Kidney (tissue), 14 donors: Measurements from ENCODE around the gene ICA1. TPM values are rescaled to one million over a fixed set of nuclear protein-coding genes. Genes with fewer than 3 reads are reported as not detected.

Source experiments
- DNase-seq, 5 donors: peaks; one replicate each; pipeline ENCODE4 v3.0.0-alpha.2; 2013 to 2020
- FAIRE-seq: peaks from 2 replicates; lab custom pipeline; 2012; peaks lifted over from hg19 to GRCh38; lab: Jason Lieb, UNC
- H3K27ac ChIP-seq, 2 donors: one replicate each; pipeline ENCODE4 v1.7.0; 2013; ENCODE audit warnings: low read depth in 2 of 2, low read length in 2 of 2, inconsistent platforms in 1 of 2
- H3K27me3 ChIP-seq: one replicate; pipeline ENCODE4 v1.7.1; 2013; ENCODE audit warnings: low read length, inconsistent platforms; ENCODE audit not compliant: control insufficient read depth, insufficient read depth
- H3K36me3 ChIP-seq, 3 donors: one replicate each; pipeline versions ENCODE4 v1.7.0 to v1.7.1; 2013; ENCODE audit warnings: low read length in 3 of 3, control low read depth in 1 of 3, inconsistent platforms in 1 of 3; ENCODE audit not compliant: insufficient read depth in 3 of 3, control insufficient read depth in 2 of 3
- H3K4me1 ChIP-seq, 3 donors: one replicate each; pipeline versions ENCODE4 v1.7.0 to v1.7.1; 2013; ENCODE audit warnings: low read length in 3 of 3, inconsistent platforms in 1 of 3, low read depth in 1 of 3; ENCODE audit not compliant: control insufficient read depth in 2 of 3, insufficient read depth in 2 of 3
- H3K4me3 ChIP-seq, 3 donors: one replicate each; pipeline versions ENCODE4 v1.7.0 to v1.8.1; 2013; ENCODE audit warnings: low read length in 3 of 3, control low read depth in 1 of 3, inconsistent platforms in 1 of 3
- H3K9ac ChIP-seq, 3 donors: one replicate each; pipeline versions ENCODE4 v1.7.0 to v1.7.1; 2013; ENCODE audit warnings: low read length in 3 of 3, control low read depth in 1 of 3, inconsistent platforms in 1 of 3
- H3K9me3 ChIP-seq, 3 donors: one replicate each; pipeline versions ENCODE4 v1.7.0 to v1.7.1; 2013; ENCODE audit warnings: low read length in 3 of 3, control low read depth in 1 of 3, inconsistent platforms in 1 of 3; ENCODE audit not compliant: control insufficient read depth in 2 of 3, insufficient read depth in 1 of 3
- CTCF ChIP-seq: IDR thresholded peaks from 3 replicates; pipeline ENCODE4 v1.5.1; 2012; ENCODE audit warnings: mild to moderate bottlenecking, moderate library complexity, borderline replicate concordance; ENCODE audit not compliant: insufficient read depth; ENCODE audit errors: extremely low read depth
- intact Hi-C: fragments of 100-400 bp; cut with DNase I; formaldehyde crosslinking; loops from one replicate; pipeline ENCODE4 v1.11.1; 2022
- polyA plus RNA-seq: library from polyadenylated mRNA; stranded (reverse); fragments of 350-450 nt; fragmentation: Illumina TruSeq; extraction: RNeasy Lipid Tissue Mini Kit (QIAGEN cat#74804); gene quantifications from one replicate; pipeline ENCODE4 v1.2.3, GENCODE V29; 2014; ENCODE audit warnings: low read depth, low replicate concordance; ENCODE audit not compliant: insufficient read depth
- total RNA-seq: library from RNA; stranded (reverse); fragmentation: NEBNext Ultra II Directional; extraction: Animal tissue kit (Norgen Biotek cat#: 25700); gene quantifications from one replicate; pipeline ENCODE4 v1.2.1, GENCODE V29; 2021
- donor health status: control.
- donor health status: control.
- donor health status: control.
- donor health status: control.
- donor health status: control.
- donor health status: DM: yes; HTN: yes; CAD: no.
- donor health status: Normal renal cell carcinoma (clear cell type).

ICA1 gene
- total and polyA plus RNA-seq, 2 donors from 2014 or later = 24.2 to 41.8 TPM

GRCh38 chr7:8213381-8213780, 48.6 kb downstream of the ICA1 start:
- no peak overlapping the region for H3K4me3 ChIP-seq
- no peak for FAIRE-seq
- no peak overlapping the region for H3K27ac ChIP-seq
- H3K4me1 ChIP-seq = no peaks in the 10 kb centered on the region
- intact Hi-C loops = no loop called here
- TF ChIP-seq CTCF = no peak
- no peaks in the 10 kb centered on the region for H3K9me3 ChIP-seq
- H3K36me3 ChIP-seq = no peaks in the 10 kb centered on the region
- no peak overlapping the region for H3K9ac ChIP-seq
- H3K27me3 ChIP-seq = no peaks in the 10 kb centered on the region
- no peak for DNase-seq

- Histone ChIP-seq H3K4me3 (no peak overlapping the region), H3K9ac (no peak overlapping the region)
- intact Hi-C loops = no loop called here
These were observed 49.3 kb downstream of the ICA1 start for GRCh38 chr7:8212638-8213037.

GRCh38 chr7:8211725-8212096, 50.3 kb downstream of the ICA1 start:
- H3K9ac ChIP-seq = no peak overlapping the region
- intact Hi-C loops = no loop called here
- H3K4me3 ChIP-seq = no peak overlapping the region
- H3K36me3 ChIP-seq = no peaks in the 10 kb centered on the region
- no peaks in the 10 kb centered on the region for H3K9me3 ChIP-seq
- DNase-seq (no peak), FAIRE-seq (no peak)
- no peak for TF ChIP-seq CTCF
- H3K4me1 ChIP-seq = no peaks in the 10 kb centered on the region
- H3K27ac ChIP-seq = no peak overlapping the region
- H3K27me3 ChIP-seq = no peaks in the 10 kb centered on the region

More at GRCh38 chr7:8212638-8213037, 49.3 kb downstream of the ICA1 start:
- Histone ChIP-seq H3K9me3 (no peaks in the 10 kb centered on the region), H3K27ac (no peak overlapping the region), H3K4me1 (no peaks in the 10 kb centered on the region), H3K27me3 (no peaks in the 10 kb centered on the region), H3K36me3 (no peaks in the 10 kb centered on the region)
- TF ChIP-seq CTCF = no peak
- FAIRE-seq (no peak), DNase-seq (no peak)
